GM06990 (cell line): Measurements from ENCODE around the gene NLE1.

ENCODE experiments used
- DNase-seq: peaks from one replicate; pipeline ENCODE4 v3.0.0-alpha.2; 2011; ENCODE audit not compliant: insufficient read length; ENCODE audit errors: extremely low read depth
- H3K27me3 ChIP-seq: replicated peaks from 2 replicates; pipeline ENCODE4 v1.6.0; 2011; ENCODE audit warnings: low read length; ENCODE audit not compliant: control insufficient read depth, insufficient read depth
- H3K36me3 ChIP-seq: 2 replicates; pipeline ENCODE4 v1.5.1; 2011; ENCODE audit warnings: low read length; ENCODE audit not compliant: control insufficient read depth, insufficient read depth
- H3K4me3 ChIP-seq: replicated peaks from 2 replicates; pipeline ENCODE4 v1.5.1; 2011; ENCODE audit warnings: low read depth, mild to moderate bottlenecking, control low read depth, low read length
- CTCF ChIP-seq: IDR thresholded peaks from 2 replicates; pipeline ENCODE4 v1.5.1; 2011; ENCODE audit warnings: low read length, control low read depth, mild to moderate bottlenecking, inconsistent platforms; ENCODE audit not compliant: insufficient read depth, poor library complexity, severe bottlenecking

Gene NLE1

GRCh38 chr17:35149941-35150340, 7.8 kb upstream of the NLE1 start:
- H3K36me3 ChIP-seq = no peaks in the 10 kb centered on the region
- no peak for TF ChIP-seq CTCF
- H3K4me3 ChIP-seq = no peak overlapping the region
- DNase-seq = no peak
- no peaks in the 10 kb centered on the region; the same call in 1 of the 2 replicates for H3K27me3 ChIP-seq

GRCh38 chr17:35148144-35148543, 6.0 kb upstream of the NLE1 start:
- no peak for DNase-seq
- TF ChIP-seq CTCF = no peak
- H3K36me3 ChIP-seq = no peaks in the 10 kb centered on the region
- H3K27me3 ChIP-seq = no peaks in the 10 kb centered on the region; the same call in 1 of the 2 replicates
- H3K4me3 ChIP-seq = no peak overlapping the region

- no peak within 1 kb of the TSS for H3K4me3 ChIP-seq
- no peaks in the 10 kb centered on the region; the same call in 1 of the 2 replicates for H3K27me3 ChIP-seq
- TF ChIP-seq CTCF = no peak
- DNase-seq = no peak
- no peaks in the 10 kb centered on the region for H3K36me3 ChIP-seq
Measured at GRCh38 chr17:35147375-35147905, 5.3 kb upstream of the NLE1 start, which contains the start of gene UNC45B. UNC45B (plus strand) TSS chr17:35147817; CDS start chr17:35148264, 447 bp downstream.

GRCh38 chr17:35146214-35146833, 4.2 kb upstream of the NLE1 start:
- Histone ChIP-seq H3K27me3 (no peaks in the 10 kb centered on the region; the same call in 1 of the 2 replicates), H3K36me3 (no peaks in the 10 kb centered on the region), H3K4me3 (no peak overlapping the region)
- no peak for TF ChIP-seq CTCF
- DNase-seq = no peak

GRCh38 chr17:35144840-35145239, 2.7 kb upstream of the NLE1 start:
- TF ChIP-seq CTCF = no peak
- no peak overlapping the region for H3K4me3 ChIP-seq
- 0 out of 2 replicates have a peak, but pooled peaks cover 1% of the 10 kb centered on the region for H3K36me3 ChIP-seq
- H3K27me3 ChIP-seq = no peaks in the 10 kb centered on the region; the same call in 1 of the 2 replicates
- DNase-seq = no peak
